DND-41 (cell line): Measurements from ENCODE around the gene SLC43A1.

Experiments
- CTCF ChIP-seq: IDR thresholded peaks from 2 replicates; pipeline ENCODE4 v1.5.1; 2012; ENCODE audit warnings: borderline replicate concordance, low read length, moderate library complexity, mild to moderate bottlenecking; ENCODE audit not compliant: poor library complexity, severe bottlenecking; ENCODE audit errors: extremely low read depth
- EZH2 ChIP-seq: IDR thresholded peaks from 3 replicates; pipeline ENCODE4 v1.6.1; 2012; ENCODE audit warnings: borderline replicate concordance, low read depth, mild to moderate bottlenecking, moderate library complexity, low read length, inconsistent platforms; ENCODE audit not compliant: severe bottlenecking

- no peak for TF ChIP-seq CTCF
- TF ChIP-seq EZH2: no peak
Measured at GRCh38 chr11:57499983-57500461, 15.5 kb downstream of the SLC43A1 start.
